Activated CD4-positive, alpha-beta T cell treated with anti-CD3 and anti-CD28 coated beads for 1 hour (primary cell): ENCODE data around the gene RTL1.

Source experiments
- DNase-seq: peaks from one replicate; pipeline ENCODE4 v3.0.0-alpha.2; 2020

Gene RTL1

DNA sequence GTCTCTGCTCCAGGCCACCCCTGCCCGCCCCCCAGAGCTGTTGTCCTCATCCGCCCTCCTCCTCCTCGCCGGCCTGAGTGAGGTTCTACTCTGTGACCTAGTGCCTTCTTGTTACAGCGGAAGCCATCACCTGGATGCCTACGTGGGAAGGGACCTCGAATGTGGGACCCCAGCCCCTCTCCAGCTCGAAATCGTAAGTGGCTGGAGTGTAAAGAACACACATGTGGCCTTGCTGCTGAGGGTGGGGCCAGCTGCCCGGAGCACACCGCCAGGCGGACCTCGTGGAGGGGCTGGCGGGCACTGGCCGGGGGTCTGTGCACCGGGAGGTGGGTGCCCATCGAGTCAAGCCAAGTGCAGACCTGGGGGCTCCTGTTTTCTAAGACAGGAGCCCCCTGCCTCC is 58.2 kb downstream of the RTL1 start:
- DNase-seq = no peak

DNA sequence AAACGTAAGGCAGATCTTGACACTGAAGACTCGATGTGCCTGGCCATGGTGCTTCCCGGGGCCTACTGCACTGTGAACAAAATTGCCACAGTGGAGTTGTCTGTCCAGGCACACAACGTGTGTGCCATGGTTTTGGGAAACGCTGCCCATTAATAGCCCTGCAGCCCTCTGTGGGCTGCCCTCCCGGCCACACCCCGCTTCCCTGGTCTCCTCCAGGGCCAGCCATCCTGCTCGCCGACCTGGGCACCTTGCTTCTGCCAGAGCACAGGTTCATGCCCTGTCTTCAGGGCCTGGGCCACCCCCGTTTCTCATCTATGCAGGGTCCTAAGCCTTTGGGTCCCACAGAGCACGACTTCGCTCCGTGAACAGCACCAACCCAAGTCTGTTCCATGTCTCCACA is 58.7 kb downstream of the RTL1 start:
- DNase-seq = no peak

DNA sequence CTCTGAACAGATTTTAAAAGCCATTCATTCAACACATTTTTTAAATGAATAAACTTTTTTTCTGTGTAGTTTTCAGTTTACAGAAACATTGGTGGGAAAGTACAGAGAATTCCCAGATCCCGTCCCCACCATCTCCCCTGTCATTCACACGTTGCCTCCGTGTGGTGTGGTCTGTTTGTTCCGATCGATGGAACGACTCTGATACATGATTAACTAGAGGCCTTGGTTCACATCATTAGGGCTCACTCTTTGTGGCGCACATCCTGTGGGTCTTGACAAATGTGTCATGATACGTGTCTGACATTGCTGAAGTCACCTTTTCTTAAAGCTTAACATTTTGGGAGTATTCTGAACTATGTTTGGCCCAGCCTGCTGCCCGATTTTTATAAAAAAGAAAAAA is 59.1 kb downstream of the RTL1 start:
- no peak for DNase-seq

DNA sequence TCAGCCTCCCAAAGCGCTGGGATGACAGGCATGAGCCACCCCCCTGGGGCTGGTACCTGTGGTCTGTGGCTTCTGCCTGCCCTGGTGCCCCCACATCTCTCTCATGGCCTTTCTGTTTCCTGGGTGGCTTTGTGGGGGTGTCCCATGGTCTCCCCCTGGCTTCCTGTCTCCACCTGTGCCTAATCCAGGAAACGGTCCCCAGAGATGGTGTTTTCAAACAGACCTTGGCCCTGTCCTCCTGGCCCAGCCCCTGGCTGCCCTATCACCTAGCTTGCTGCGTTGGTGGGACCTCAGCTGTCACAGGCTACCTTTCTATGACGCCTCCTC is 59.5 kb downstream of the RTL1 start:
- DNase-seq = no peak

DNA sequence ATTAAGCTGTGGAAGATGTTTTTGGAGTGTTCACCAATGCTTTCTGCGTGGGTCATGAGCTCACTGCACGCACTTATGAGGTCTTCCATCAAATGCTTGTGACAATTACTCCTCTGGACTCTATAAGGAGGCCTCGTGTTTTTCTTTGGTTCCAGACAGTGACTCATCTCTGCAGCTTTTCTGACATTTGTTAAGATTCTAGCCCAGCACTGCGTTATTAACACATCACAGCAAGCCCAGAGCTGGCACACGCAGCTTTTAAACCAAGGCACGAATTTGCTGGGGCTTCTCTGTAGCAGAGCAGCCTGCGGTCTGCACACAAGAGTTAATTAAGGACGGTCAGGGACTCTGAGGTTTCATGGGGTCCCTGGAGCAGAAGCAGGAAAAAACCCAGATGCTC is 60.7 kb downstream of the RTL1 start:
- DNase-seq = no peak

DNA sequence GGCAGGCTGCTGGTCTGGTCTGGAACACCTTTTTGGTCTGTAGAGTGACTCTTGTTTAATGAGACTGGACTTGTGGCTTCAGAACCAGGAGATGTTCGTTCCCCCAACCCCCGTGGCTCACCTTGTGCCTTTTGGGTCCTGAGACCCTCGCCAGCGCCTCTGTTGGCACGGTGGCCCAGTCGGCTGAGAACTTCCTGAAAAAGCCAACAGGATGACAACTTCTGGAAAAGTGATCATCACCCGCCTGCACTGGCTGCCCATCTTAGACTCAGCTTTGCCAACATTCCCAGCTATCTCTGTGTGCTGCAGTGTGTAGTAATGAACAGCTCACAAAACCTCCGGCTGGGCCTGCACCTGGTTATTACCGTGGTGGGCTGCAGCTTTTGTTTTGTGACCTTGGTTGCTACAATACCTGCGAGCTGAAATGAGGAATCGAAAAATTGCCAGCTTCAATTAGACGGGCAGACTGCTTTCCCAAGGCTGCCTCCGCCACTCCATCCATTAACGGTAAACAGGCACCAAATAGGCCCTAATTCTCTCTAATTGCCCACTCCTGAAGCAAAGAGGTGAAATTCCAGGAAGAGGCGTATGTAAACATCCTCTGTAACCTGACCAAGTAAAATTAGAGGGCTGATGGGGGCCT is 61.6 kb downstream of the RTL1 start:
- no peak for DNase-seq

DNA sequence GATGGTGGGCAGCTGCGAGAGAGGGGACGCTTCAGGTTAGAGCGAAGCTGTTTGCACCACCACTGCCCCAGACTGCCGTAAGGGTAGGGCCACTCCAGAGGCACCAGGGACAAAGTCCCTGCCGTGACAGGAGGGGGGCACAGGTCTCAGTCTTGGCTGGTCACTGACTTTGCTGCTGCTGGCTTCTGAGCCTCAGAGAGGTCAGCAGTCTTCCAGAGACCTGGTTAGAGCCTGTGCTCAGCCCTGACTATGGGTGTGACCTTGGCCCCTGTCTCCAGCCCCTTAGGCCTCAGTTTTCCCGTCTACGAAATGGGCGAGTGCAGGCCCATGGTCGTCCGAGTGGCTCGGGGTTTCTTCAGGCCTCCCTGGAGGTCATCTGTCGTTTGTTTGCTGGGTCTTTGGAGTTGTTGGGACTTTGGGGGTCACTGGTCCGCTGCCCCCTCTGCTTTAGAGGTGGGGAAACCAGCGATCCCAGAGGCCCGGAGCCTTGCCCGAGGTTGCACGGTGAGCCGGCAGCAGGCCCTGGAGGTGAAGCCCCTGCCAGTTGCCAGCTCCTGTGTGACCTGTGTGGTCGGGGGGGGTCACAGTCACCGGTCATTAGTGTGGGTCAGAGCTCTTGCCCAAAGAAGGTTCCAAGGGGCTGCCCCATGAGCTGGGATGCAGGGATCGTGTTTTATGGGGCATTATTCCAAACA is 62.3 kb downstream of the RTL1 start:
- no peak for DNase-seq

DNA sequence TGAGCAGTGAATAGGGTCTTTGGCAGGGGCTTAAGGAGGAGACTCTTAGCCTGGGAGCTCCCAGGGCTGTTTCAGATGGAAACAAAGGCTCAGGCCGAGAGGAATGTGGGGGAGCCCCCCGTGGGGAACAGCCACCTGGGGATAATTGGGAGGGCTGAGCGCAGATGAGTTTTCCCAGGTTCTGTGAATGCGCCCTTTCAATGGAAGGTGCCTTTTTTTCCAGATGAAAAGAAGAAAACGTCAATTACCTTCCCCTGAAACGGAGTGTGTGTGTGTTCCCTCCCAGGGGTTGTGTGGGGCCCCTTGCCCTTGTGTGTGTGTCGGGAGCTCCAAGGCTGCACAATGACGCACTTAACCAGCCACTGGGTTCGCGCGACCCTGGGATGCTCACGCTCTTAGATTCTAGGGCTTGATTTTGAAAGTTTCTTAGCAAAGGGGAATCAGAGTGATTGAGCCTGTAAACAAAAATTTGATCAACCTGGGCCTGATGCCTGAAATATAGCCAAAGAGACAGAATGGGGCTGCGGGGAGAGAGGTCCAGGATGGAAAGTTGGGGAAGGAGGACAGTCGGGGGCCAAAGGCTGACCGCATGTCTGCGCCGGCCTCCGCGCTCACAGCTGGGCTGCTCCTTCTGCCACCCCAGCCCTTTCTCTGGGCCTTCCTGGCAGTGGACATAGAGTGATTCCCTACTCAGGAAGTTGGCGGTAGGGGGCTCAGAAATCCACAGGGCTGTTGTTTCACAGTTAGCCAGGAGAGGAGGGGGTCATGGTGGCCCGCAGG is 63.0 kb downstream of the RTL1 start:
- no peak for DNase-seq

DNA sequence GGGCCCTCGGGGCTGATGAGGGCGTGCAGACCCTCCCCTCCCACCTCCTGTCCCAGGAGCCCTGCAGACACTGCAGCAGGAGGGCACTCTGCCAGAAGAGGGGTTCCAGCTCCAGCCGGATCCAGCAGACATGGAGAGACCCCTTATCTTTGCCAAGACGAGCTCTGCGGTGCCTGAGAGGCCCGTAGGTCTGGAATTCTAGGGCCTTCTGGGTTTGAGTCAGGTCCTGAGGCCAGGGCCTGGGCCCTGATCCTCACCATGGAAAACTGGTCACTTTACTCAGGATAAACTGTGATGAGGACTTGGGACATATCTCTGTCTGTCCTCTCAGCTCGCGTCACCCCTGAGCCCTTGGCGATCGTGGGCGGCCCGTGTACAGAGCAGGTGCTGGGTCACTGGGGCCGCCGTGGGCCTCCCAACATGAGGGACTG is 63.8 kb downstream of the RTL1 start:
- no peak for DNase-seq

DNA sequence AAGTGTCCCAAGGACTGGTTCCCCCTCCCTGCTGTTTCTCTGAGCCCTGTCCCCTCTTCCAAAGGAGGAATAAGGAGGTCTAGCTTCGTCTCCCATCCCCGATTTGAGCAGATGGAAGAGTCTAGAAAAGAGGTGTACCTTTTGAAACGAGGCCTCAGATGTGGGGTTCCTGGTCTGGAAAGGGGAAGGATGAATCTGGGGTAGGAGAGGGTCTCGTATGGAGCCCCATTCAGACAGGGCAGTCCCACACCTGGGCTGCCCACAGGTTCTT is 64.3 kb downstream of the RTL1 start:
- DNase-seq = no peak

DNA sequence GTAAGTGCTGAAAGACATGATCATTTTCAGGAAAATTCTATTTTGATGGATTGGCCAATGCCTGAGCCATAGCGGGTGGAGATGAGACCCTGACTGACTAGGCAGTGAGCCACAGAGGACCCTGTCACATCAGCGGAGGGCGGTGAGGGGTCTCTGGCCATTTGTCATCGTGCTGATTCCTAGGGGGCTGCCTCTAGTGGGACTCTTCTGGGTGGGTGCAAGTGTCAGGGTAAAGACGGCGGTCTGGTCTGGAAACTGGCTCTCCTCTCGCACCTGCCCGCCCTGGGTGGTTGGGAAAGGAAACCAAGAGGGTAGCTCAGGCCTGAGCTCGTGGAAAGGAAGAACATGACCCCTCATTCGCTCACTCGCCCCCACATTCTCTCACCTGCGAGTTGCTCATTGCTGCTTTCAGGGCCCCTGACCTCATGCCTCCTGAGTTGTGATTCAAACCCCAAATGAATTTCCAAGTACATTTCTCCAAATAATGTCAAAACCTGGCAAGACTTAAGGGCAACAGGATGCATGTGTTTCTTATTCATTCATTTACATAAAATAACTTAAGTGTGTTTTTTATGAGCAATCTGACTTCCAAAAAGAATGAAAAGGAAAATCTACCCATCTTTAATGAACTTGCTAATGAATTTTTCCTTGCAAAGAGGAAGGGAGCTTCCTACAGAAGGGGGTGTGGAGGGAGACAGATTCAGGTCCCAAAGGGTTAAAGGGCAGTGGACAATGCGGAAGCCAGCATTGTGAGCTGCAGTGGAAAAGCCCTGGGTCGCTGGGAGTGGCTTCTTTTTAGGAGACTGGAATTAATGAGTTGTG is 64.8 kb downstream of the RTL1 start:
- DNase-seq = no peak

DNA sequence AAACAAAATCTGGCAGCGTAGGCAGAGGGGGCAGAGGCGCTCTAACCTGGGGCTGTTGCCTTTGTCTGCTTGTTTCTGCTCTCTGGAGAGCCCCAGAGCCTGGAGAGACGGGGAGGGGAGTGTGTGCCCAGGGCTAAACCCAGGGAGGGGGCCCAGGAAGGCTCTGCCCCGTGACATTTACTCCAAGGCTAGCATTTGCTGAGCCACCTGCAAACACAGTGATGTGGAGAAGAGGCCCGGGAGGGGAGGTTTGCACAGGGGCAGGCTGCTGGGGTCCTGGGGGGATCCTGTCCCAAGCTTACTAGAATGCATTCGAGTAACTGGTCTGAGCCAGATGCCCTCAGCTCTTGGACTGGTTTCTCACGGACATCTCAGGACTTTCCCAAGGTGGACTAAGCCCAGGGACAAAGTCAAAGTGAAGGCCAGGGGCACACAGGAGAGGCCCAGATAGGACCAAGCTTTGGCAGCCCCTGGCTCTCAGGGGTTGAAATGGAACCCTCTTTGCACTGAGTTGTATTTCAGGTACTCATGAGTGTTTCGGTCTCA is 65.6 kb downstream of the RTL1 start:
- DNase-seq = no peak

DNA sequence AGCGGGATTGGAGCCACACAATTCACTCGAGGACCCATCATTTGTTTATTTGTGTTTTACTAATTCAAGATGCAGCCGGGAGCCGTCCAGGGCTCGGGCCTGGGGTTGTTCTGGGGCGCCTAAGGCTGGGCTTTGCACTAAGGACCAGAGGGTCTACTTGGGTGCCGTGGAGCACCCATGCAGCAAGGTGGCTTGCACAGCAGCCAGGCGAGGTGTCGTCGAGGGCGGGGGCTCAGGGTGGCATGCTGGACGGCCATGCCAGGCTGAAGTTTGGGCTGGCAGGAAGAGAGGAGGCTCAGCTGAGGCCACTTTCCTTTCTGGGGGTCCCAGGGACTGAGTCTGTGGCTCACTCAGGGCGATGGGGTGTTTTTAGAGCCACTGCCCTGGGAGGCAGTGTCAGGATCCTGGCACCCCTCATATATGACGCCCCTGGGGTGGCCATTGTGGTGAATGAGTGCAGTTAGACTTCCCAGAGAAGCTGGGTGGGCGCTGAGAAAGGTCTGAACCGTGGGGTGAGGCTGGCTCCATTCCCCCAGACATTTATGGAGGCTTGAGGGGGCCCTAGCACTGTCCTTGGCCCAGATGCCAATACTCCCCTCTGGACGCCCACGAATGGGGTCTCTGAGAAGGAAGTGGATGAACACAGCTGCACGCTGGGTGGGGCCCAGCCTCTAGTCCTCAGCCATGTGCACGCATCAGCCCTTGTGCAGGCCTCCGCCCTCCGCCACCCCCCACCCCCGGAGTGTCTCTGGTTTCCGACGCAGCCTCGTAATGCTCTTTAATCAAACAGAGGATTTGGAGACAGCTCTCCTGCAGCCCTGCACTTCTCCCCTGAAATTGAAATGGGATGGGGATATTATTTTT is 66.3 kb downstream of the RTL1 start:
- DNase-seq = no peak

DNA sequence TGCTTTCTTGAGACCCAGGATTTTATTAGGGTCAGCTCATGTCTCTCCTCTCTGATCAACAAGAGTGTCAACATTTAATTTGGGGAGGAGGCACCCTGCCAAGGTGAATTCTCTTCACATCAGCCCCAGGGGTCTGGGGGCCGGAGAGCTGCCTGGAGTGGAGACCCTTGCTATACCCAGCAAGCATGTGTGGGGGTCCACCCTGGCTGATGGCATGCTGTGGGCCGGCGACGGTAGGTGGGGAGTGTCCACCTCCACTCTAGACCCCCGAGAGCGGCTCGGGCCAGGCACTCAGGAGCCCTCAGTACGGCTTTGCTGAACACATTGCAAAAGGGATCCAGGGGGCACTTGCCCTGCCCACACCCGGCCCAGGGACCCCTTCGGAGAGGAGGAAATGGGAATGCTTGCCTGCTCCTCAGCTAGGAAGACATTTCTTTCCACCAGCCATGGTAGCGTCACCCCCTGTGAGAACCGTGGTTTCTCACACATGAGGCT is 67.2 kb downstream of the RTL1 start:
- DNase-seq = no peak

DNA sequence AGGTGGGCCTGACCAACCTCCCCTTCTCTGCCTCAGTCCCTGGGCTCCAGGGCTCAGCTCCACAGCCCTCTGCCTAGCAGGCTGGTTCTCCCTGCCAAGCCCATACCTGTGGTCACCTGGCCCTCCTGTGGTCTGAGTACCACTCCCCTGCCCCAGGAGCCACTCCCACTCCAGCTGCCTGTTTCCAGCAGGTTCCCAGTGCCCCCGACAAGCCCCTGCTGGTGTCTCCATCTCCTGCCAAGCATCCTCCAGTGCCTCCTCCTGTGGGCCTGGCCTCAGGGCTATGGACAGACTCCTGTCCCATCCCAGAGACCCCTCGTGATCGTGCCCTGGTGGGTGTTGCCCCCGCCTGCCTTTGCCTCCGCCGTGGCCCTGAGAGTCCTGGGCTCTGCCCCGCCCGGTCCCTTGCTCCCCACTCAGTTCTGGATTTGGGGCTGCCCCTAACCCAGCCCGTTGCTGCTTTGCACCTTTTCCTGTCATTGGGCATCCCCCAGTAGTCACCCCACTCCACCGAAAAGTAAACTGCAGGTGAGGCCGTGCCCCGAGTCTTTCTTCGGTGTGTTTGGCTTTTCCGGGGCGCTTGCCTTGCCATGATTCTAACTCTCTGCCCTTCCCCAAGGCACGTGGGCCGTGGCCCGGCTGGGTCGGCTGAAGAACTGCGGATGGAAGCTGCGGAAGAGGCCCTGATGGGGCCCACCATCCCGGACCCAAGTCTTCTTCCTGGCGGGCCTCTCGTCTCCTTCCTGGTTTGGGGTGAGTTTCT is 67.8 kb downstream of the RTL1 start:
- DNase-seq = no peak

DNA sequence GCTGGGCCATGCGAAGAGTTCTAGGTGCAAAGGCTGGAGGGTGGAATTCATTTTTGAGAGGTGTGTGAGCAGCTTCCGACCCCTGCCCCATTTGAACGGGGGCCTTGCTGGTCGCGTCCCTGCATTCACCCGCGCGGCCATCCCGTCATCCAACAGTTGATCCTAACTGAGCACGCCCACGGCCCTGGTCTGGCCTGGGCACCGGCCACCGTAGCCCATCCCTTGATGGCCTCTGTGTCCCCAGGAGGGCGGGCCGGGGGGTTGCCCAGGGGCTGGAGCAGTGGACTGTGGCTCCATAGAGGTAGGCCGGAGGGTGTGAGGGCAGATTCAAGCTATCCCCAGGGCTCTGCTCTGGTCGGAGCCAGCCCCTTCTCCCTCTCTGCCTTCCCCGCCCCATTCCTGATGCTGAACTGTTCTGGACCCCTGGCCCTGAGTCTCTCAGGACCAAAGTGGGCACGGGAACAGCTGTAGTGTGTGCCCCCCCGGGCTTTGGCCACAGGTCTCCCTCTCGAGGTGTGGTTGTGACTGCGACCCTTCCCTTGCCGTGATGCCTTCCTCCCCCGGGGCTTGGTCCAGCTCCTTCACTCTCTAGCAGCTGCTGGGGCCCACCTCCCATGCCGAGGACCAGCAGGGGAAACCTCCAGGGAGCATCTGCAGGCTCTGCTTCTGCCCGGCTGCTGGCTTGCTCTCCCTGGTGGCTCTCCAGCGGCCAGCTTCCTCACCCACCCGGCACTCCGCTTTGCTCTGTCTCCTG is 68.6 kb downstream of the RTL1 start:
- DNase-seq = no peak

DNA sequence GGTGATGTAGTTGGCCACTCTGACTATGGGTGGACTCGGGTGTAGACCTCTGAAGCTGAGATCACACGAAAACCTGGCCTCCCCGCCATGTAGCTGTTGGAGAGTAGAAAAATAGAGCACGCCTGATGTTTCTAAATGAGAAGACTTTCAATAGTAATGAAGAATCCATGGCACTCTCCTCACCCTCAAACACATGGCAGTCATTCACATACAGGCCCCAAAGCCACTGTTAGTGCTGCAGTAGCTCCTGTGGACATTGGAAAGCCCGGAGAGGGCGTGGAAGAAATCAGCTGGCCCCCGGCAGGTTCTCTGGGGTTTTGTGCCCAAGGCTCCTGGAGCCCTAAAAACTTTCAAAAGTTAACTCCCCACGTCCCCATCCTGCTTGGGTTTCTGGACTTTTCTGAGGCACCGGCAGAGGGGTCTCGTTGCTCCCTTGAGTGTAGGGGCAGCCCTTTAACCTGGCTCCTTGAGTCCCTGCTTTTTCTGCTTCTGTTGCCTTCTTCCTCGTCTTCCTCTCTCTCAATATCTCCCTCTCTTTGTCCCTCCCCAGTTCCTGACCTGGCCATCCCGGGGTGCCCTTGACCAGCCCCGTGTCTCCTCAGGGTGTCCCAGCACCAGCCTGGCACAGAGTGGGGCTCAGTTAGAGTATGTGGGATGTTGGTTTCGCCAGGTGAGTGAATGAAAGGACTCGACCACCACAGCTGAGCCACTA is 69.3 kb downstream of the RTL1 start:
- no peak for DNase-seq

DNA sequence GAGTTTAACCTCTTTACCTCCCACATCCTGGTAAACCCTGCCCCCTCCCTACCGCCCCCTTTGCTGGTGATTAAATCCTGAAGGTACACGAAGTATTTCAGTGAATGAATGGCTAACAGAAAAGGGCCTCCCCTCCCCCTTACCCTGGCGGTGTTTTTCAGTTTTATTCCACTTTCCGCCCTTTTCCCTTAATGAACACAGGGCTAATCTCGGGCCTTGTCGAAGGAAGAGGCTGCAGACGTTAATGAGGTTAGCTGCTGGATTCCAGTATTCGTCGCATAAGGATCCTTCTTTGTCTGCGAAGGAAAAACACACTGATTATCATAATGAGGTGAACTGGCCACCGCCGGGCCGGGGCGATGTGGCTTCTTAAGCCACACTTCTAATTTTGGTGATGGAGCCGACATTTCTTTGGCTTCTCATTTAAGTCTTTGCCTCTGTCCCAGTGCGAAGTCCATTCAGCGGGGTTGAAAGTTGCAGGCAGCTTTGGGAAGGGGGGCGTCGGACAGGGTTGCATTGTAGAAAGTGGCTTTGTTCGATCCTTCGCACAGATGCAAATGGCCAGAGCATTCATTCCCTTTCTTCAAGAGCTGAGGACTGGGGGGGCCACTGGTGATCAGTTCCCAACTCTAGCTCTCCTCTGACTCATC is 71.1 kb downstream of the RTL1 start:
- no peak for DNase-seq

DNA sequence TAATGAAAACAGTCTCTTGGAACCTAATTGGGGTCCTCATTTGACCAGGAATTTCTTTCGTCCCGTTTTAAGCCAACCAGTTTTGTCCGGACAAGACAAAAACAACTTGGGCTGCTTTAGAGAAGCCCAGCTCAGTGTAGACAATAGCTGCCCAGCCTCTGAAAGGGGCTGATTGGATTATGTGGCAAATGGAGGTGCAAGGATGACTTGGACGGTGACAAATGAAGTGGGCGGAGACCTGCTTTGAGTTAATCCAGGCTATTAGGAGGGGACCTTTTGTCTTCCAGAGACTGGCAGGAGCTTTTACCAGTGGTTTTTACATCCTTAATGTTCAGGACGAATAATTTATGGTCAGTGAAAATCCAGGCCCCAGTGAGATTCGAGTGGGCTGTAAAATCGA is 72.8 kb downstream of the RTL1 start:
- no peak for DNase-seq
